K562 (cell line): ENCODE measurements around the gene XRN1. TPM values are rescaled to one million over a fixed set of nuclear protein-coding genes. Genes with fewer than 3 reads are reported as not detected.

Source experiments
- ATAC-seq: fragments of 200-7000 bp; cut with Tn5 transposase; 3 replicates; pipeline ENCODE4 v1.9.1; 2020; ENCODE audit warnings: moderate library complexity
- BruUV-seq: library from RNA; stranded (reverse); fragments of 400-500 nt; replicated peaks from 2 replicates; lab custom pipeline; 2021; lab: Mats Ljungman, UMichigan
- CTCF ChIA-PET: fragments of 300-600 bp; formaldehyde crosslinking; extraction: SDS; loops from one replicate; lab custom pipeline; 2021; ENCODE audit warnings: low intra/inter-chr PET ratio; lab: Yijun Ruan, JAX
- POLR2A ChIA-PET: fragments of 300-600, 350-650 bp; sonication (Branson Sonifier 250); formaldehyde crosslinking; extraction: SDS; loops from one replicate; lab custom pipeline; 2021; ENCODE audit warnings: antibody characterized with exemption, inconsistent platforms; lab: Yijun Ruan, JAX
- DNase-seq, 4 experiments: peaks; one replicate each; pipeline versions ENCODE4 v3.0.0 to v3.0.0-alpha.2; 2011 to 2018; ENCODE audit warnings: low spot score in 3 of 4, mixed read lengths in 3 of 4; ENCODE audit errors: extremely low read depth in 1 of 4
- FAIRE-seq: peaks from 2 replicates; lab custom pipeline; 2011; peaks lifted over from hg19 to GRCh38; lab: Jason Lieb, UNC
- H2AFZ ChIP-seq: 2 replicates; pipeline ENCODE4 v1.6.0; 2011; ENCODE audit warnings: low read depth, low read length, control low read depth, inconsistent platforms
- H3K27ac ChIP-seq: fragments of 200-600 bp; 3 replicates; pipeline ENCODE4 v1.8.0; 2011; ENCODE audit warnings: low read depth, mild to moderate bottlenecking, control low read depth, inconsistent platforms, low read length, moderate library complexity, mixed read lengths; ENCODE audit errors: extremely low read depth
- H3K27me3 ChIP-seq, 2 experiments: fragments of 300-600 bp in 1 of 2; 2 replicates in 1 of 2; 3 replicates in 1 of 2; pipeline versions ENCODE4 v1.6.0 to v1.8.0; 2011; ENCODE audit warnings: inconsistent platforms in 2 of 2, low read length in 2 of 2, mild to moderate bottlenecking in 1 of 2, mixed read lengths in 1 of 2, moderate library complexity in 1 of 2; ENCODE audit not compliant: control insufficient read depth in 2 of 2, insufficient read depth in 2 of 2
- H3K36me3 ChIP-seq: fragments of 300-600 bp; 3 replicates; pipeline ENCODE4 v1.8.0; 2011; ENCODE audit warnings: mild to moderate bottlenecking, low read length, inconsistent platforms; ENCODE audit not compliant: control insufficient read depth, insufficient read depth
- H3K4me1 ChIP-seq, 2 experiments: fragments of 200-600 bp in 1 of 2; replicated peaks in 1 of 2; 2 replicates in 1 of 2; 3 replicates in 1 of 2; pipeline versions ENCODE4 v1.5.1 to v1.8.0; 2011; ENCODE audit warnings: inconsistent platforms in 2 of 2, low read length in 2 of 2, mild to moderate bottlenecking in 1 of 2, mixed read lengths in 1 of 2, moderate library complexity in 1 of 2; ENCODE audit not compliant: control insufficient read depth in 2 of 2, insufficient read depth in 2 of 2
- H3K4me2 ChIP-seq: 2 replicates; pipeline ENCODE4 v1.6.1; 2011; ENCODE audit warnings: low read length, control low read depth, inconsistent platforms, mixed read lengths; ENCODE audit not compliant: insufficient read depth
- H3K4me3 ChIP-seq: fragments of 200-600 bp; sonication (generic), shearing (Covaris generic); 2 replicates; pipeline ENCODE4 v1.5.1; 2016; ENCODE audit warnings: control low read depth, inconsistent platforms
- H3K79me2 ChIP-seq: fragments of 200-600 bp; 3 replicates; pipeline ENCODE4 v1.8.0; 2011; ENCODE audit warnings: low read length, inconsistent platforms; ENCODE audit not compliant: control insufficient read depth, insufficient read depth
- H3K9ac ChIP-seq, 2 experiments: 2 replicates each; pipeline versions ENCODE4 v1.6.0 to v1.6.1; 2011; ENCODE audit warnings: low read depth in 2 of 2, low read length in 2 of 2, control low read depth in 1 of 2, inconsistent platforms in 1 of 2, mild to moderate bottlenecking in 1 of 2, mixed read lengths in 1 of 2; ENCODE audit not compliant: insufficient read depth in 1 of 2
- H3K9me1 ChIP-seq: one replicate; pipeline ENCODE4 v1.6.0; 2011; ENCODE audit warnings: inconsistent platforms, mild to moderate bottlenecking, low read length, moderate library complexity; ENCODE audit not compliant: control insufficient read depth, insufficient read depth
- H3K9me3 ChIP-seq: replicated peaks from 2 replicates; pipeline ENCODE4 v1.5.1; 2011; ENCODE audit warnings: low read depth, low read length, inconsistent platforms; ENCODE audit not compliant: control insufficient read depth, insufficient read depth
- H4K20me1 ChIP-seq: replicated peaks from 2 replicates; pipeline ENCODE4 v1.6.1; 2011; ENCODE audit warnings: low read length, inconsistent platforms, mixed read lengths; ENCODE audit not compliant: control insufficient read depth, insufficient read depth
- CBFA2T3 ChIP-seq: fragments of 450-650 bp; IDR thresholded peaks from 2 replicates; pipeline ENCODE4 v1.6.1; 2017
- COPS2 ChIP-seq: fragments of 450-650 bp; conservative IDR thresholded peaks from 2 replicates; pipeline ENCODE4 v1.6.1; 2016; ENCODE audit warnings: mild to moderate bottlenecking, moderate library complexity
- ELF2 ChIP-seq: fragments of 250-450 bp; sonication (Bioruptor Pico); IDR thresholded peaks from 2 replicates; pipeline ENCODE4 v1.5.0; 2021; ENCODE audit warnings: mild to moderate bottlenecking
- ESRRA ChIP-seq: fragments of 450-650 bp; IDR thresholded peaks from 2 replicates; pipeline ENCODE4 v1.6.1; 2014; ENCODE audit warnings: low read depth, mild to moderate bottlenecking, moderate library complexity, borderline replicate concordance
- FOS ChIP-seq: IDR thresholded peaks from 3 replicates; pipeline ENCODE4 v1.6.1; 2011; ENCODE audit not compliant: insufficient read length; ENCODE audit errors: extremely low read depth
- HDAC2 ChIP-seq: fragments of 450-650 bp; IDR thresholded peaks from 2 replicates; pipeline ENCODE4 v1.6.1; 2016; ENCODE audit warnings: mild to moderate bottlenecking
- HNRNPUL1 ChIP-seq: fragments of 200-400 bp; formaldehyde crosslinking; IDR thresholded peaks from 2 replicates; pipeline ENCODE4 v1.6.1; 2017; ENCODE audit warnings: low read length
- ILF3 ChIP-seq: fragments of 450-650 bp; IDR thresholded peaks from 2 replicates; pipeline ENCODE4 v1.6.1; 2018; ENCODE audit warnings: antibody characterized with exemption, mild to moderate bottlenecking, moderate library complexity, borderline replicate concordance
- MEF2A ChIP-seq: IDR thresholded peaks from 2 replicates; pipeline ENCODE4 v1.6.1; 2011; ENCODE audit warnings: low read depth, mild to moderate bottlenecking, low read length, moderate library complexity; ENCODE audit not compliant: control insufficient read depth
- NELFE ChIP-seq: IDR thresholded peaks from 2 replicates; pipeline ENCODE4 v1.6.1; 2011; ENCODE audit warnings: mild to moderate bottlenecking; ENCODE audit not compliant: insufficient read depth, insufficient read length
- PCBP2 ChIP-seq: fragments of 200-400 bp; formaldehyde crosslinking; IDR thresholded peaks from 2 replicates; pipeline ENCODE4 v1.6.1; 2018; ENCODE audit warnings: low read length, low read depth, mild to moderate bottlenecking, moderate library complexity; ENCODE audit not compliant: poor library complexity, severe bottlenecking
- TCF7 ChIP-seq: sonication (generic); IDR thresholded peaks from 2 replicates; pipeline ENCODE4 v1.6.1; 2016; ENCODE audit warnings: antibody characterized with exemption, borderline replicate concordance
- TEAD4 ChIP-seq, 2 experiments: sonication (generic) in 1 of 2; formaldehyde crosslinking in 1 of 2; IDR thresholded peaks; 2 replicates each; pipeline versions ENCODE4 v1.6.1 to v1.8.0; 2012 to 2022; ENCODE audit warnings: borderline replicate concordance in 1 of 2, inconsistent platforms in 1 of 2, low read length in 1 of 2, mild to moderate bottlenecking in 1 of 2, missing genetic modification reagents in 1 of 2
- TSC22D4 ChIP-seq: fragments of 450-650 bp; IDR thresholded peaks from 2 replicates; pipeline ENCODE4 v1.6.1; 2016; ENCODE audit warnings: missing genetic modification characterization, missing biosample characterization, control low read depth
- XRCC5 ChIP-seq: fragments of 200-400 bp; formaldehyde crosslinking; IDR thresholded peaks from 2 replicates; pipeline ENCODE4 v1.6.1; 2017; ENCODE audit warnings: low read depth, mild to moderate bottlenecking, low read length
- WGBS: fragments of 100-300 bp; shearing (Covaris generic); methylation state at CpG from one replicate; pipeline ENCODE4 v1.1.6; 2016; ENCODE audit warnings: low coverage, mixed read lengths; ENCODE audit not compliant: insufficient coverage; ENCODE audit errors: missing lambda C conversion rate; 5-methylcytosine and 5-hydroxymethylcytosine counted together
- in situ Hi-C: fragments of 300-500 bp; cut with MboI; formaldehyde crosslinking; loops from 4 replicates; pipeline ENCODE4 v1.15.0; 2018; ENCODE audit warnings: inconsistent platforms, mixed read lengths
- intact Hi-C: fragments of 100-400 bp; cut with micrococcal nuclease; formaldehyde crosslinking; loops from 2 replicates; pipeline ENCODE4 v1.14.2; 2022
- polyA plus RNA-seq, 8 experiments: library from polyadenylated mRNA; depleted of rRNA in 4 of 8; stranded (reverse) in 5 of 8; unstranded in 3 of 8; fragments of >200 nt; fragmentation: Nextera tagmentation in 2 of 8; fragmentation: Illumina TruSeq in 1 of 8; extraction: Ambion mirVana in 2 of 8; extraction: Trizol in 1 of 8; gene quantifications; 2 replicates each; pipeline versions ENCODE4 v1.2.1 to v1.2.3, GENCODE V29; 2011 to 2014; ENCODE audit warnings: inconsistent platforms in 1 of 8, missing spikeins in 1 of 8
- total RNA-seq, 7 experiments: library from RNA; depleted of rRNA in 6 of 7; stranded (reverse); fragments of >200 nt in 6 of 7; fragmentation: Illumina TruSeq in 2 of 7; extraction: Trizol in 2 of 7; gene quantifications; 2 replicates each; pipeline versions ENCODE4 v1.2.1 to v1.2.3, GENCODE V29; 2011 to 2021; ENCODE audit warnings: low replicate concordance in 1 of 7
- TF ChIP-seq, protein P1 (sequence below): fragments of 250-450 bp; sonication (Bioruptor Pico); IDR thresholded peaks from 2 replicates; pipeline ENCODE4 v1.5.0; 2021
- TF ChIP-seq, protein P2 (sequence below): fragments of 450-650 bp; formaldehyde crosslinking; IDR thresholded peaks from 2 replicates; pipeline ENCODE4 v1.4.0; 2022; ENCODE audit warnings: missing genetic modification characterization
- TF ChIP-seq, protein P3 (sequence below): conservative IDR thresholded peaks from 2 replicates; pipeline ENCODE4 v1.6.1; 2011; ENCODE audit warnings: low read depth, mild to moderate bottlenecking, low read length; ENCODE audit not compliant: control insufficient read depth
- TF ChIP-seq, protein P4 (sequence below), 2 experiments: IDR thresholded peaks; 2 replicates each; pipeline ENCODE4 v1.6.1; 2012; ENCODE audit warnings: improper control_type of control experiment in 2 of 2, low read depth in 2 of 2, low read length in 2 of 2, borderline replicate concordance in 1 of 2

XRN1 gene
- total and polyA plus RNA-seq, 9 of the 15 experiments (the other 6 are each of a cell fraction or from before 2014, with no cell fraction given), result 3.1 to 28.4 (median 17.2) TPM

DNA sequence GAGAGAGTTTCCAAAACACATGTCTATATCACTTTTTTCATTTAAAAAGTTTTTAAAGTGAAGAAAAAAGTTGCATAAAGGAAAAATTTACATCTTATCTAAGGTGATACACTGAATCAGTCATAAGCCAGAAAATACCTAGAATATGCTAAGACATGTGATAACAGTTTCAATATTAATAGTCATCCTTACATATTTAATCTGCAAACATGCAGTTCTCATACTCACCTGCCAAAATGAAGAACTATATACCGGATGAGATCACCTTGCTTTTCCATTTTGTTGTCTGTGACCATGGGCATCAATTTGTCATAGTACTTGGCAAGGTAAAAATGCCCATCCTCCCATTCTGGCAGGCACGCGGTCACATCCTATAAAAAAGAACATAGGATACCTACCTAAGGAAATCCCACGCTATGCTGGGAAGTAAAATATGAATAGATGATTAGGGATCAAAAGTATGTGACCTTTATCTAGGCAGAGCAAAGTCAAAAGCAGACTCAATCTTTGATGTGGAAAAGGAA is 37.1 kb upstream of the XRN1 start:
- Histone ChIP-seq H3K9me3 (peaks cover 15% of the 10 kb centered on the region), H3K27me3 (no peaks in the 10 kb centered on the region), H3K4me1 (no peaks in the 10 kb centered on the region), H4K20me1 (no peaks in the 10 kb centered on the region), H3K9ac (no peak overlapping the region), H3K36me3 (peaks cover 75% of the 10 kb centered on the region), H3K4me2 (no peak overlapping the region), H2AFZ (no peak overlapping the region), H3K9me1 (no peaks in the 10 kb centered on the region), H3K27ac (no peak overlapping the region), H3K4me3 (no peak overlapping the region), H3K79me2 (no peaks in the 10 kb centered on the region)
- ATAC-seq (no peak), FAIRE-seq (no peak), DNase-seq (no peak)
- WGBS, result 99% methylated on average over 4 of the region's 4 CpGs
- intact Hi-C loops (no loop called here), in situ Hi-C loops (no loop called here)
- no peak for TF ChIP-seq HDAC2
- no peak for TF ChIP-seq CBFA2T3
- TF ChIP-seq, protein P1, sequence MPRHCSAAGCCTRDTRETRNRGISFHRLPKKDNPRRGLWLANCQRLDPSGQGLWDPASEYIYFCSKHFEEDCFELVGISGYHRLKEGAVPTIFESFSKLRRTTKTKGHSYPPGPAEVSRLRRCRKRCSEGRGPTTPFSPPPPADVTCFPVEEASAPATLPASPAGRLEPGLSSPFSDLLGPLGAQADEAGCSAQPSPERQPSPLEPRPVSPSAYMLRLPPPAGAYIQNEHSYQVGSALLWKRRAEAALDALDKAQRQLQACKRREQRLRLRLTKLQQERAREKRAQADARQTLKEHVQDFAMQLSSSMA (CRISPR knock-in tag), result no peak
- no peak for TF ChIP-seq ILF3
- TF ChIP-seq HNRNPUL1, result no peak
- no peak for TF ChIP-seq TEAD4 (IDR thresholded peaks at IDR 0.05; ENCODE audit: low read length)
- TF ChIP-seq TEAD4 (CRISPR knock-in tag; IDR thresholded peaks at IDR 0.05; ENCODE audit: borderline replicate concordance), result no peak
- TF ChIP-seq TSC22D4 (tag), result no peak
- no peak for TF ChIP-seq ELF2 (CRISPR knock-in tag)
- no peak for TF ChIP-seq XRCC5
- TF ChIP-seq, protein P2, sequence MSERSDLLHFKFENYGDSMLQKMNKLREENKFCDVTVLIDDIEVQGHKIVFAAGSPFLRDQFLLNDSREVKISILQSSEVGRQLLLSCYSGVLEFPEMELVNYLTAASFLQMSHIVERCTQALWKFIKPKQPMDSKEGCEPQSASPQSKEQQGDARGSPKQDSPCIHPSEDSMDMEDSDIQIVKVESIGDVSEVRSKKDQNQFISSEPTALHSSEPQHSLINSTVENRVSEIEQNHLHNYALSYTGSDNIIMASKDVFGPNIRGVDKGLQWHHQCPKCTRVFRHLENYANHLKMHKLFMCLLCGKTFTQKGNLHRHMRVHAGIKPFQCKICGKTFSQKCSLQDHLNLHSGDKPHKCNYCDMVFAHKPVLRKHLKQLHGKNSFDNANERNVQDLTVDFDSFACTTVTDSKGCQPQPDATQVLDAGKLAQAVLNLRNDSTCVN (CRISPR knock-in tag), result no peak
- no peak for TF ChIP-seq COPS2
- TF ChIP-seq ESRRA, result no peak
- TF ChIP-seq, protein P3, sequence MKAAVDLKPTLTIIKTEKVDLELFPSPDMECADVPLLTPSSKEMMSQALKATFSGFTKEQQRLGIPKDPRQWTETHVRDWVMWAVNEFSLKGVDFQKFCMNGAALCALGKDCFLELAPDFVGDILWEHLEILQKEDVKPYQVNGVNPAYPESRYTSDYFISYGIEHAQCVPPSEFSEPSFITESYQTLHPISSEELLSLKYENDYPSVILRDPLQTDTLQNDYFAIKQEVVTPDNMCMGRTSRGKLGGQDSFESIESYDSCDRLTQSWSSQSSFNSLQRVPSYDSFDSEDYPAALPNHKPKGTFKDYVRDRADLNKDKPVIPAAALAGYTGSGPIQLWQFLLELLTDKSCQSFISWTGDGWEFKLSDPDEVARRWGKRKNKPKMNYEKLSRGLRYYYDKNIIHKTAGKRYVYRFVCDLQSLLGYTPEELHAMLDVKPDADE, result no peak
- TF ChIP-seq, protein P4, sequence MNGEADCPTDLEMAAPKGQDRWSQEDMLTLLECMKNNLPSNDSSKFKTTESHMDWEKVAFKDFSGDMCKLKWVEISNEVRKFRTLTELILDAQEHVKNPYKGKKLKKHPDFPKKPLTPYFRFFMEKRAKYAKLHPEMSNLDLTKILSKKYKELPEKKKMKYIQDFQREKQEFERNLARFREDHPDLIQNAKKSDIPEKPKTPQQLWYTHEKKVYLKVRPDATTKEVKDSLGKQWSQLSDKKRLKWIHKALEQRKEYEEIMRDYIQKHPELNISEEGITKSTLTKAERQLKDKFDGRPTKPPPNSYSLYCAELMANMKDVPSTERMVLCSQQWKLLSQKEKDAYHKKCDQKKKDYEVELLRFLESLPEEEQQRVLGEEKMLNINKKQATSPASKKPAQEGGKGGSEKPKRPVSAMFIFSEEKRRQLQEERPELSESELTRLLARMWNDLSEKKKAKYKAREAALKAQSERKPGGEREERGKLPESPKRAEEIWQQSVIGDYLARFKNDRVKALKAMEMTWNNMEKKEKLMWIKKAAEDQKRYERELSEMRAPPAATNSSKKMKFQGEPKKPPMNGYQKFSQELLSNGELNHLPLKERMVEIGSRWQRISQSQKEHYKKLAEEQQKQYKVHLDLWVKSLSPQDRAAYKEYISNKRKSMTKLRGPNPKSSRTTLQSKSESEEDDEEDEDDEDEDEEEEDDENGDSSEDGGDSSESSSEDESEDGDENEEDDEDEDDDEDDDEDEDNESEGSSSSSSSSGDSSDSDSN (IDR thresholded peaks at IDR 0.05; ENCODE audit: borderline replicate concordance in 1 of 2, low read depth in 2 of 2, low read length in 2 of 2), result no peak
- TF ChIP-seq MEF2A, result no peak
- TF ChIP-seq NELFE, result no peak
- TF ChIP-seq FOS, result no peak
- TF ChIP-seq TCF7, result no peak
- TF ChIP-seq PCBP2, result no peak
- ChIA-PET CTCF (no interaction called here), POLR2A (no interaction called here)
- no TSS peak for BruUV-seq
